Fibroblast of gingiva (primary cell): ENCODE results near the gene TMEM178B.
"Not testable (repeated sequence)": the region's sequence is repeated elsewhere in the genome, so short reads cannot be mapped to it uniquely, and the experiment has no call there.

ENCODE experiments used
- DNase-seq: peaks from one replicate; pipeline ENCODE4 v3.0.0-alpha.2; 2011; ENCODE audit warnings: low read depth

Gene TMEM178B

DNA sequence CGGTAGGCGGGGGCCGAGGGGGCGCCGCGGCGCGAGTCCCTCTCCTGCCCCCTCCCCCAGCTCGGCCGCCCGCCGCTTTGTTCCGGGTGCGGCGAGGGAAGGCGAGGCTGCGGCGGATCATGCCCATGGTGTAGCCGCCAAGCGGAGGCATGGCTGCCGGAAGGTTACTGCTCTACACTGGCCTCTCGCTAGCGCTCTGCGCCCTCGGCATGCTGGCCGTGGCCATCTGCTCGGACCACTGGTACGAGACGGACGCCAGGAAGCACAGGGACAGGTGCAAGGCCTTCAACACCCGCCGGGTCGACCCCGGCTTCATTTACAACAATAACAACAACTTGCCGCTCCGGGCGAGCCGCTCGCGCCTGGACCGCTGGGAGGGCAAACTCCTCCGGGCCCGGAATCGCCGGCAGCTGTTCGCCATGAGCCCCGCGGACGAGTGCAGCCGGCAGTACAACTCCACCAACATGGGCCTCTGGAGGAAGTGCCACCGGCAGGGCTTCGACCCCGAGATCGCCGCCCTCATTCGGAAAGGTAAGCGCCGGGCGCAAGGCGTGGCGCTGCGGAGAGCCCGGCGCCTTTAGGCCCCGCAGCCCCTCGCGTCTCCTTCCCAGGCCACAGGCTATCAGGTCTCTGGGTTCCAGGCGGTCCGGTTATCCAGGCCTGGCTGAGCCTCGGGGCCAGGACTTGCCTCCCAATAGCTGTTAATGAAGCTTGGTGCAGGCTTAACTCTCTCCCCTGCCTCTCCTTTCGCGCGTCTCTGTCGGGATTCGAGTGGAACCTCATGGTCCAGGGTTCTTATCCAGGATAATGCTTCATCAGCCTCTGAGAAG is 513 bp downstream of the TMEM178B start:
- DNase-seq: no peak

DNA sequence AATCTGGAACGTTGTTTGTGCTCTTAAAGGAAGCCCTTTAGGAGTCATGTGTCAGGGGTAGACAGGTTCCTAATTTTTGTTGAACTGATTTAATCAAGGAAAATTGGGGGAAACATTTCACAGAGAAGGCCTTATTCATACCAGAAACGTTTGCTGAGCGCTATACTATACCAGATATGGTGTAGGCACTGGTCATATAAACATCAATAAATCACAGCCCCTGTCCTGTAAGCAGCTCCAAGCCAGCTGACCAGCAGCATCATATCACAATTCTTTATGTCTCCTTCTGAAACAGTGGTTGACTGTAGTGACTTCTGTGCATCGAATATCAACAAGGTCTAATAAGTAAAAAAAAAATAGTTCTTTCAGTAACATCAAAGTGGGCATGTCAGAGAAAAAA is 1.1 kb downstream of the TMEM178B start:
- DNase-seq: no peak

DNA sequence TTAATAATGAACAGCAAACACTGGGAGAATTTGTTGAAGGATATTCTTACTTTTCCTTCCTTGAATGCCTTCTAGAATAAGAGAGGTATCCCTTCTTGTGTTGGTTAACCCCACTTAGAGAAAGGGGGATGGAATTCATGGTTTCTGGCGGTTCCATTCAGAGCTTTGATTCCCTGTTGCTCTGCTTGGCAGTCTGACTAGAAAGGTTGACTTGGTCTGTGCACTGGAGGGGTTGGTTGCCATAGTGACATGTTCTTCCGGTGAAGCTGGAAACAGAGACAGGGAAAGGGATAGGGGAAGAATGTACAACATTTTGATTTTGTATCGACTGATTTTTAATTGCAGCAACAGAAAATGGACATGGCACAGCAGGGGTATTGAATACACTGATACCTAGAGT is 2.5 kb downstream of the TMEM178B start:
- DNase-seq: no peak

DNA sequence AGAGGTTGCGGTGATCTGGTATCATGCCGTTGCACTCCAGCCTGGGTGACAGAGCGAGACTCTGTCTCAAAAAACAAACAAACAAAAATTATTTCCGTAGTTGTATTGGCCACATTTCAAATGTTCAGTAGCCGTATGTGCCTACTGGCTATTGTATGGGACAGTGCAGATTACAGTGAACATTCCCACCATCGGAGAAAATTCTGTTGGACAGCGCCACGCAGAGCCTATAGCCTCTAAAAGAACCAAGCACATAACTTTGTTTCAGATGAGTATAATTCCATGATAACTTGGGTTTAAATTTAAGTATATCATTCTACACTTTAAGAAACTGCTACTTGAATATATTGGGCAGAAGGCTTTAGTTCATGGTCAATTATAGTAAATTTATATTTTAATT is 5.4 kb downstream of the TMEM178B start:
- no peak for DNase-seq

DNA sequence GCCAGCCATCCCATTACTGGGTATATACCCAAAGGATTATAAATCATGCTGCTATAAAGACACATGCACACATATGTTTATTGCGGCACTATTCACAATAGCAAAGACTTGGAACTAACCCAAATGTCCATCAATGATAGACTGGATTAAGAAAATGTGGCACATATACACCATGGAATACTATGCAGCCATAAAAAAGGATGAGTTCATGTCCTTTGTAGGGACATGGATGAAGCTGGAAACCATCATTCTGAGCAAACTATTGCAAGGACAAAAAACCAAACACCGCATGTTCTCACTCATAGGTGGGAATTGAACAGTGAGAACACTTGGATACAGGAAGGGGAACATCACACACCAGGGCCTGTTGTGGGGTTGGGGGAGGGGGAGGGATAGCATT is 15.6 kb downstream of the TMEM178B start:
- not testable (repeated sequence) for DNase-seq

- no peak for DNase-seq
Observed at GRCh38 chr7:141094336-141095070, 20.6 kb downstream of the TMEM178B start.

GRCh38 chr7:141097430-141097829 is 23.6 kb downstream of the TMEM178B start:
- DNase-seq: no peak

GRCh38 chr7:141102436-141102835 is 28.6 kb downstream of the TMEM178B start:
- DNase-seq: no peak

DNA sequence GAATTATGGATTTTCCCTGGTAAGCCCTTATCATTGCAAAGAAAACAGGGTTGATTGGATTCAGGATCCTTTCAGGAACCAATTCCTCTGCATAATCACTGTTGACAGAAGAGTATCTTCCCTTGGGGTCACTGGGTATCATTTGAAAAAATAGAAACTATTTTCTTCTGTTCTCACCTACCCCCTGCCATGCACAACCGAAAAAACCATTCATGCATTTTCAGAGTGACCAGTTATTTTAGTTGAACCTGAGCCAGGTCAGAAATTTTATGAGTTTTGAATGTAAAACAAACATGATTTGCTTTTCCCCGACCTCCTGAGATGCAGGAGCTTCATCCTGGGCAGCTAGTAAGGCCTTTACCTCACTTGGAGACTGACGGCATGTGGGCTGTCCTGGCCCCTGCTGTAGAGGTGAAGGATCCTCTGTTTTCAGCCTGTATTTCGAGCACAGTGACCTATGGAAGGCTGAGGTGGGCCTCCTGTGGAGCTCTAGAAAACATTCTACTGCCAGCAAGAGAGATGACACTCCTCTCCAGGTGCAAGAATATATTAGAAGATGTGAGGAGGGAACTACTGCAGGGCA is 30.1 kb downstream of the TMEM178B start:
- DNase-seq: no peak

DNA sequence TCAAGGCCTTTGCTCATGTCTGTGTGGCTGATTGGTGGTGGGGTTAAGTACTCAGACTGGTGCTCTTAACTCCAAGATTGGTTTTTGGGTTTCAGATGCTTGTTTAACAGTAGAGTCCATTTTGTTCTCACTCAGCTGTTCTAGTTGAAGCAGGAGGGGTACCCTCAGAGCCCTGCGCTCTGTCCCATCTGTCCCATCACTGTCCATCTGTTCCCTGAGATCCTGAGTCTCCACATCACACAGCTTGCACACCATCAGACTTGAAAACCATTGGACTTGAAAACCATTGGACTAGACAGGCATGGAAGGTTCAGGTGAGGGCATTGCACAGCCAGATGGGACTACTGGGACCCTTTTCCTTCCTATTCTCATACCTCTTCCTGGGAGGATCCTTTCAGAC is 39.3 kb downstream of the TMEM178B start:
- DNase-seq: no peak

- no peak for DNase-seq
Observed at GRCh38 chr7:141114029-141114664, 40.3 kb downstream of the TMEM178B start.

- DNase-seq: no peak
Observed at GRCh38 chr7:141115965-141116364, 42.1 kb downstream of the TMEM178B start.

- not testable (repeated sequence) for DNase-seq
Observed at GRCh38 chr7:141116661-141117060, 42.8 kb downstream of the TMEM178B start.

DNA sequence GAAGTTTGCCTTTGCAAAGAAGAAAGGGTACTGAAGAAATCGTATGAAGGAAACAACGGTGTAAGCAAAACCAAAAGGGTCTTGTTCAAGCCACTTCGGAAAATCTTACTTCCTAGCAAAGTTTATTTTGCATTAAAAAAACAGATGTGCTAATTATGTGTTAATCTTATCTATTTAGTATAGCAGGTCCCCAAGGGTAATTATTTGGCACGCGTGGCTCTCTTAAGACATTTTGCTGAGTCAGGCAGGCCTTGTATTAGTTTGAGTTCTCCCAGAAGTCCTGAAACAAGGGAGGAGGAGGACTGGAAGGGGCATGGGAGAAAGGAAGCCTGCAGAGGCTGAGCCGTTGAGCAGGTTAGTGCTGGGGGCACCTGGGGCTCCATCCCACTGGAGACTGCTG is 44.9 kb downstream of the TMEM178B start:
- DNase-seq: no peak

GRCh38 chr7:141119187-141119586 is 45.3 kb downstream of the TMEM178B start:
- no peak for DNase-seq

- no peak for DNase-seq
Observed at GRCh38 chr7:141122736-141123135, 48.9 kb downstream of the TMEM178B start.

GRCh38 chr7:141123522-141123921 is 49.7 kb downstream of the TMEM178B start:
- no peak for DNase-seq

DNA sequence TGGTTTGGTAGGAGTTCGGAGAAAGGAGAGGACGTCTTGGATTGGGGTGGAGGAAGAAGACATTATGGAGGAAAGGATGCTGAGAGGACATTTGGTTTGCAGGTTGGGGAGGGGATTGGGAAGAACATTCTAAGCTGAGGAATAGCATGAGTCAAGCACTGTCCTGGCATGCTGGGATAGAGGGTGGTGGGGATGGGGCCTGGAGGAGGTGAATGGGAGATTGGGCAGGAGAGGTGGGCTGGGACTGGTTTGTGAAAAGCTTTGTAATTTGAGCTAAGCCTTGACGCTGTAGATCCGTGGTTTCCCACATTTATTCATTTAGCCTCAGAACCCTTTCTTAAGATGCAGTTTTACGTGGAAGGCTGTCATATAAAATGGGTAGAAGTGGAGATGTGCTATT is 52.2 kb downstream of the TMEM178B start:
- no peak for DNase-seq

- DNase-seq: no peak
Observed at GRCh38 chr7:141128506-141128905, 54.6 kb downstream of the TMEM178B start.

GRCh38 chr7:141128931-141129330 is 55.1 kb downstream of the TMEM178B start:
- DNase-seq: no peak

DNA sequence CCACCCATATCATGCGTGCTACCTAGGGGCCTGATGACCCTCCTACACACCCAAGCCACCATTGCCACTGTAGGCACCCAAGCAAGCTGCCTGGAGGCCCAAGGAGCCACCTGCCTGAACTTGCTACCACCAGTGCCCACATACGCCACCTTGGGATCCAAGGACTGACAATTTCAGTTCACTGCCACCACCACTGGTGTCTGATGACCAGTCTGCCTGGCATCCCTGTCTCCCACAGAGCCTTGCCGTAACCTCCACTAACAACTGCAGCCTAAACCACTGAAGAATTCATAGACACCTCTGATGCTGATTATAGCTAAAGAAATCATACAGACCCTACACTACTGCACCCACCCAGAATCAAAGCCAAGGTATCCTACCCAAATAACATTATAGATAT is 58.8 kb downstream of the TMEM178B start:
- no peak for DNase-seq

DNA sequence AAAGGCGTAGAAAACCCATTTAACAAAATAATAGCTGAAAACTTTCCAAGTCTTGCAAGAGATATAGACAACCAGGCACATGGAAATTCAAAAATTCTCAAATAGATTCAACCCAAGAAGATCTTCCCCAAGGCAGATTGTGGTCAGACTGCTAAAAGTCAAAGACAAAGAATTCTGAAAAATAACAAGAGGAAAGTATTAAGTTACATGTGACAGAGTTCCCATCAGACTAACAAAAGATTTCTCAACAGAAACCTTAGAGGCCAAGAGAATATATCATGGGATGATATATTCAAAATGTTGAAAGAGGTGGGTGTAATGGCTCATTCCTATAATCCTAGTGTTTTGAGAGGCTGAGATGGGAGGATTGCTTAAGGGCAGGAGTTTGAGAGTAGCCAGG is 59.8 kb downstream of the TMEM178B start:
- DNase-seq: peak; percentile 14

- DNase-seq: no peak
Observed at GRCh38 chr7:141142058-141142457, 68.2 kb downstream of the TMEM178B start.
